ENCODE data around the gene ARPP19.
"Not testable (repeated sequence)": the region's sequence is repeated elsewhere in the genome, so short reads cannot be mapped to it uniquely, and the experiment has no call there.

Gene ARPP19

GRCh38 chr15:52557274-52557641 is 11.6 kb downstream of the ARPP19 start:
- no peak overlapping the region for H3K4me3 ChIP-seq (ENCODE audit: low read depth in 1 of 2, low read length in 1 of 2)
- peak overlapping the region; percentile 68 for H3K27ac ChIP-seq
- no peaks in the 10 kb centered on the region for H3K27me3 ChIP-seq
- H3K9me3 ChIP-seq = no peaks in the 10 kb centered on the region
- H3K36me3 ChIP-seq = peaks cover 16% of the 10 kb centered on the region
- TF ChIP-seq CTCF (IDR thresholded peaks at IDR 0.05) = no peak
- peaks cover 33 to 38% of the 10 kb centered on the region in 2 experiments for H3K4me1 ChIP-seq (ENCODE audit: control insufficient read depth in 1 of 2, insufficient read depth in 1 of 2, low read depth in 1 of 2, low read length in 1 of 2)

DNA sequence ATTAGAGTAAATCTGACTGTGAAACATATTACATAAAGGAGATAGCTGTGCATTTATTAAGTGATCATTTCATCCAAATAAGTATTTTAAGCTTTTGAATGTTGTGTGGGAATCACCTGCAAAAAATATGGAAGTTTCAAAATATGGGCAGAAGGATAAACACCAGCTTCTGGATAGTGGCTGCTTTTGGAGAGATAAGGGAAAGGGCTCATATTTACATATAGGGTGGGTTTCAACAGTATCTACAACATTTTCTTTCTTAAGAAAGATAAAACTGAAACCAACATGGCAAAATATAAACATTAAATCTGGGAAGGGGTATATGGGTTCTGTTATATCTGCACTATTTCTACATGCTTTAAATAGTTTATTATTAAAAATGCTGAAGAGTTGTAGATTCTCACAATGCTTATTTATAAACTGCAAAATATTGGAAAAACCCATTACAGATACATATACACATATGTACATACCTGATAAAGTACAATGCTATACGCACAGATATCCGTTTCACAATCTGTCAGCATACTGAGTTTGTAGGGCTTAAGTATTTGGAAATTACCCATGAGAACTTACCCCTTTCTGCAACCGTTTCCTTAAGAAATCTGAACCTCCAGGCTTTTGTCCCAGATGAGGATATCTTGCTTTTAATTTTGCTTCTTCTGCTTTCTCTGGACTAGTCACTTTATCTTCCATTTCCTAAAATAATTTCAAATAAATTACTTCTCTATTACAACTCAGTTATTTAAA is 12.1 kb downstream of the ARPP19 start:
- Histone ChIP-seq H3K9me3 (no peaks in the 10 kb centered on the region), H3K4me1 (ENCODE audit: control insufficient read depth in 1 of 2, insufficient read depth in 1 of 2, low read depth in 1 of 2, low read length in 1 of 2) (peaks cover 38 to 44% of the 10 kb centered on the region in 2 experiments), H3K27me3 (no peaks in the 10 kb centered on the region), H3K4me3 (ENCODE audit: low read depth in 1 of 2, low read length in 1 of 2) (no peak overlapping the region), H3K27ac (peak overlapping the region; percentile 68), H3K36me3 (peaks cover 16% of the 10 kb centered on the region)
- no peak for TF ChIP-seq CTCF (IDR thresholded peaks at IDR 0.05)

GRCh38 chr15:52552303-52552702 is 16.5 kb downstream of the ARPP19 start:
- Histone ChIP-seq H3K9me3 (no peaks in the 10 kb centered on the region), H3K4me3 (ENCODE audit: low read depth in 1 of 2, low read length in 1 of 2) (peak overlapping the region; percentile 36 to 48)

GRCh38 chr15:52551762-52552161 is 17.1 kb downstream of the ARPP19 start:
- H3K9me3 ChIP-seq = no peaks in the 10 kb centered on the region
- peak overlapping the region; percentile 36 to 48 for H3K4me3 ChIP-seq (ENCODE audit: low read depth in 1 of 2, low read length in 1 of 2)
- TF ChIP-seq CTCF (IDR thresholded peaks at IDR 0.05) = no peak
- peaks cover 9% of the 10 kb centered on the region for H3K36me3 ChIP-seq
- peaks cover 54 to 59% of the 10 kb centered on the region in 2 experiments for H3K4me1 ChIP-seq (ENCODE audit: control insufficient read depth in 1 of 2, insufficient read depth in 1 of 2, low read depth in 1 of 2, low read length in 1 of 2)
- peak overlapping the region; percentile 93 for H3K27ac ChIP-seq
- no peaks in the 10 kb centered on the region for H3K27me3 ChIP-seq

More at GRCh38 chr15:52552303-52552702, 16.5 kb downstream of the ARPP19 start:
- no peak for TF ChIP-seq CTCF (IDR thresholded peaks at IDR 0.05)
- peaks cover 10% of the 10 kb centered on the region for H3K36me3 ChIP-seq
- H3K27ac ChIP-seq = peak overlapping the region; percentile 93
- no peaks in the 10 kb centered on the region for H3K27me3 ChIP-seq
- peaks cover 59 to 63% of the 10 kb centered on the region in 2 experiments for H3K4me1 ChIP-seq (ENCODE audit: control insufficient read depth in 1 of 2, insufficient read depth in 1 of 2, low read depth in 1 of 2, low read length in 1 of 2)

GRCh38 chr15:52551186-52551585 is 17.6 kb downstream of the ARPP19 start:
- not testable (repeated sequence) for H3K9me3 ChIP-seq, H3K27me3 ChIP-seq, H3K36me3 ChIP-seq
- Histone ChIP-seq H3K27ac (peak overlapping the region; percentile 93), H3K4me1 (ENCODE audit: control insufficient read depth in 1 of 2, insufficient read depth in 1 of 2, low read depth in 1 of 2, low read length in 1 of 2) (peaks cover 48 to 53% of the 10 kb centered on the region in 2 experiments), H3K4me3 (ENCODE audit: low read depth in 1 of 2, low read length in 1 of 2) (peak overlapping the region in 1 of 2 experiments; percentile 48)

GRCh38 chr15:52546031-52546751 is 22.6 kb downstream of the ARPP19 start:
- H3K27ac ChIP-seq = no peak overlapping the region
- H3K27me3 ChIP-seq = no peaks in the 10 kb centered on the region
- no peak for TF ChIP-seq CTCF (IDR thresholded peaks at IDR 0.05)
- H3K9me3 ChIP-seq = no peaks in the 10 kb centered on the region
- H3K4me1 ChIP-seq (ENCODE audit: control insufficient read depth in 1 of 2, insufficient read depth in 1 of 2, low read depth in 1 of 2, low read length in 1 of 2) = peaks cover 26 to 40% of the 10 kb centered on the region in 2 experiments
- H3K4me3 ChIP-seq (ENCODE audit: low read depth in 1 of 2, low read length in 1 of 2) = no peak overlapping the region
- H3K36me3 ChIP-seq = no peaks in the 10 kb centered on the region

All from neutrophil (primary cell).